NCI-H2081 treated with DMSO at 0.1 percent for 48 hours (cell line): ENCODE data around the gene HIF1A.
"Not testable (repeated sequence)": the region's sequence is repeated elsewhere in the genome, so short reads cannot be mapped to it uniquely, and the experiment has no call there.

Source experiments
- DNase-seq: peaks from one replicate; lab custom pipeline; 2025; lab: John Stamatoyannopoulos, UW

The HIF1A gene

DNA sequence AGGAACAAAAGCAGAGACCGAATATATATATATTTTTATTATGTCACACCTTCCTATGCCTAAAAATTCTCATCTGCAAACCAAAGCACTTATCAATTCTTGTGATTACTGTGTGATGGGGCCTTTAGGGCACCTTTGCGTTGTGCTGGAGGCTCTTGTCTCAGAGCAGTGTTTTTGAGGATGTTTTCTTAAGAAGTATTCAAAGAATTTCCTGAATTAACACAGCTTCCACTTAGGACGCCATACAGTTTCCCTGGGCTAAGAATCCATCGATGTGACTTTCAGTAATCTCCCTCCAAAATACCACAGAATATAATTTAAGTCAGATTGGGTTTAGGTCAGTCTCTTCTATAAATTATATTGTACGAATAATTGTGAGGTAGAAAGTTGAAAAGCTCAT, 22.0 kb upstream of the HIF1A start:
- no peak for DNase-seq

- DNase-seq = no peak
Measured at GRCh38 chr14:61675291-61675690, 20.0 kb upstream of the HIF1A start.

- no peak for DNase-seq
Measured at GRCh38 chr14:61677479-61677878, 17.8 kb upstream of the HIF1A start.

GRCh38 chr14:61678975-61679374, 16.3 kb upstream of the HIF1A start:
- DNase-seq = no peak

DNA sequence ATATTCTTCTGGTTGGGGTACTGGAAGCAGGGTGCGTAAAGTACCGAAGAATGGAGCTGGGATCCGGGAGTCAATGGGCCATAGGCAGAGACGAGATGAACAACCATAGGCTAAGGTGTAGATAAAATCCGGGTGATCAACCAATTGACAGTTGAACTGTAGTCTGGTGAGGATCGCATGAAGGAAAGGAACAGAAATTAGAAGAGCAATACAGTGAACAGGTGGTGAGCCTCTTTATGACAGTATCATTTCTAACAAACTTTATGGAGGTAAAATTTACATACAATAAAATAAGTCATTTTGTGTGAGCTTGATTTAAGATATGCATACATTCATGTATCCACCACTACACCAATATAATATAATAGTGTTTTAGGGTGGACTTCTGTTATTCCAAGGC, 13.9 kb upstream of the HIF1A start:
- no peak for DNase-seq

DNA sequence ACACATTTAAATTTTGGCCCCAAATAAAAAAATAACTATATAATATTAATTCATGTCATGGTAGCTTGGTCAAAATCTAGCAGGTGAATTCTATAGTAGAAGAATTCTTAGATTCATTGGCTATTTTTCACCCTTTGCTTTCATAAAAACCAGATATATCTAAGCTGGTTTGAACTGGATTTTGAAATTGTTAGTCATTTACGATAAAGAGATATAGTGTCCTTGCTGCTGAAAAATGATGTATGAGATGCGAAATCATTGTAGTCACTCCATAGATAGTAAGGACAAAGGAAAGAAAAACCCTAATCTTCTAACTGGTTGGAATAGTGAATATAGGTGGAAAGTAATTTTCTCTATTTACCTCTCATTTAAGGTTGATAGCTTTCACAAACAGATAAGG, 12.2 kb upstream of the HIF1A start:
- no peak for DNase-seq

- DNase-seq = no peak
Measured at GRCh38 chr14:61690039-61690438, 5.3 kb upstream of the HIF1A start.

DNA sequence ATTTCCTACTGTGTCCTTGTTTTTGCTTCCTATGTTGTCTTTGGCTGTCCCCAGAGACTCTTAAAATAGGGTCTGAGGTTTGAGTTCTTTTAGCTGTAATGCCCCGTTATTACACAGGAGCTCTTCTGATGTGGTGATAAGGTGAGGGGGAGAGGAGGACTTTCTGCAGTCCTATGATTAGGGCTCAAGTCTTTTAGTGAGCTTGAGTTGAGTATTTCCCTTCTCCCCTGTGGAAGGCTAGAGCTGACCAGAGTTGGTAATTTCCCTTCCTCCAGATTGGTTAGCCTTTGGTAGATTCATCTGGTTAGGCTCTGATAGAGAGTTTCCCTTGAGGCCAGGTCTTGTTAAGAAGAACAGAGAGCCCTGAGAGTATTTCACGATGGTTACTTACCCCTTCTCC, 4.3 kb upstream of the HIF1A start:
- no peak for DNase-seq

DNA sequence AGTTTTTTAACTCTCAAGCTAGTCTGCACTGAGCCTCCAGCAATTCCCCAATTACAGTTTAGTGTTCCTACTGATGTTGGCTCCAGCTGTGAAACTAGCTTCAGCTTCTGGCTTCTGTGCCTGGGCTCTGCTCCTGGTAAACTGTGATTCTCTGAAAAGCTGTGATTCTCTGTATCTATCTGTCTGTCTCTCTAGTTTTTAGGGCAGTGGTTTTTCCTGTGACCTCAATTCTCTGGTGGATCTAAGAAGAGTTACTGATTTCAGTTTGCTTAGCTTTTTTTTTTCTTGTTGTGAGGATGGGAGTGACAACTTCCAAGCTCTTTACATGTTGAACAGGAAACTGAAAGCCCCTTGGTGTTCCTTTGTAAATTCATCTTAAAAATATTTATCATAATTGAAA, 3.8 kb upstream of the HIF1A start:
- no peak for DNase-seq

DNA sequence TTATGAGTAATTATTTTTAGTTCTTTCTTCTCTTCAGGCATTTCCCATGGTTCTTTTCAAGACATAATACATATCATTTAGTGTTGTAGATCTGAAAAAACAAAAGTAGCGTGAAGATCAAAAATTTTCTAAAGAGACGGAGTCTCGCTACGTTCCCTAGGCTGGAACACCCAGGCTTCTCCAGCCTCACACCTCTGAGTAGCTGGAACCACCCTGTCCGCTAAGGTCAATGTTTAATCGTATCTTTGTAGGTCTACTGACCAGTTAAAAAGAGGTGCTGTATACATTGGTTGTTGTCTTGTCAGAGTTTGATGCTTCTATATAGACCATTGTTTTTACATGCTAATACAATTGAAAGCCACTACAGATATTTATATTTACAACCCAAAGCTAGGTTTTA, 1.3 kb upstream of the HIF1A start:
- no peak for DNase-seq

DNA sequence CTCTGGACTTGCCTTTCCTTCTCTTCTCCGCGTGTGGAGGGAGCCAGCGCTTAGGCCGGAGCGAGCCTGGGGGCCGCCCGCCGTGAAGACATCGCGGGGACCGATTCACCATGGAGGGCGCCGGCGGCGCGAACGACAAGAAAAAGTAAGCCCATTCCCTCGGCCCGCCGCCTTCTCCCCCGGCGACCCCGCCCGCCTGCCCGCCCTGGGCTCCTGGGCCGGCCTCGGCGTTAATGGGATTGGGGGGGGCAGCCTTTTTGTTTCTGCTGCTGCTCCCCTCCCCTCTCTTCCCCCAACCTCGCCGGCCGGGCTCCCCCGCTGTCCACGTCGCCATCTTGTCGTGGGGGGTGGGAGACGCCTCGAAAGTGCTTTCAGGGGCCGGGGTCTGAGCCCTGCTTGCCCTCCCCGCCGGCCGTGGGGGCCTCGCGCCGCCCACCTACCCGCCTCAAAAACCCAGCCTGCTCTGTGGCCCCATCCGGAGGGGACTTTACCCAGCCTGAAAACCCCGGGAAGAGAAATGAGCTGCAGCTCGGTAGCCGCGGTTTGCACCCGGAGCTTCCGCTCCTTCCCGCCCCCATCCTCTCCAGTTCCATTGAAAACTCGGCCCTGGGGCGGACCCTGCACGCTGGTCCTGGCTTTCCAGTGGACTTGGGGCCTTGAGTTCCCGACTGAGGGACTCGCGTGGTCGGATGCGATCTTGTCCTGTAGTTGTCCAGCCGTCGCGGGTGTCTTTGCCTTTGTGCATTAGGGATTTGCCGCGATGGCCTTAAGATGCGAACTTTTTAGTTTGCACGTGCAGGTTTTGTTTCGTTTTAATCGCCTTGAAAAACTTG, 598 bp downstream of the HIF1A start:
- DNase-seq = no peak

DNA sequence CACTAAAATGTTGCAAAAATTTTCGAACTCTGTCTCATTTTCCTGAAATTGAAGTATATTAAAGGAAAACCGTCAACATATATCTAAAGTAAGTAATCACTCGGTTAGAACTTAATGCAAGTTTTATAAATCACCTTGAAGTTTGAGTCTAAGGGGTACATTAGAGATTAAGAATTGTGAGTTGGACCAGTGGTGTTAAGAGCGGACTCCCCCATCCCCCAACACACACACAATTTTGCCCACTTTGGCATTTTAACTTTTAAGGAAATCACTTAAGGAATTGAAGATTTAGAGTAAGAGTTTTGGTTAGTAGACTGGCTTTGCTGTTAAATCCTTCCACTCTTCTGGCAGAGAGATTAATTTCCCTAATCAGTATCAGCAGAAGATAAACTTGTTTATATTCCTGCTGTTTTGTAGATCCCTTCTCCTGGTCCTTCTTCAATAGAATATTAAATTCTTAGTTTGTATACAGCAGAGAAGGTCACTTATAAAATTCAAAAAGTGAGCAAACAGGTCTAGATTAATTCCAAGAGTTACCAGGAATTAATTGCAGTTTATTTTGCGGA, 1.5 kb downstream of the HIF1A start:
- DNase-seq = no peak

- no peak for DNase-seq
Measured at GRCh38 chr14:61698206-61698980, 3.1 kb downstream of the HIF1A start.

DNA sequence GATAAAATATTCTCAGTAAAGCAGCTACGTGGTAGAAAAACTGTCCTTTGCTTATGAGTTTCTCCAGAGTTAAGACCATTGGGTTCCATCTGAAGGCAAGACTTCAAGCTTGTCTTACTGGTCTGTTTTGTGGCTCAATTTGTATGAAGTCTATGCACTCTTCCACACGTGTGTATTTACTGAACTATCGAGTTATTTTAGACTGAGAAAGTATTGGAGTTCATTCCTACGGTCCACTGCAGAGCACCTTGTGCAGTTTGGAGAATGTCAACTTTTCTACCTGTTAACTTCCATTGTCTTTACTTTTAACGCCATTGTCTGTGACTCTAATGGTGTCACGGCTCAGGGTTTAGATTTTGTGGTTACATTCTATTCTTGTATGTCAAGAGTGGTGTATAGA, 3.7 kb downstream of the HIF1A start:
- DNase-seq = no peak

GRCh38 chr14:61700104-61700886, 5.0 kb downstream of the HIF1A start:
- DNase-seq = no peak

DNA sequence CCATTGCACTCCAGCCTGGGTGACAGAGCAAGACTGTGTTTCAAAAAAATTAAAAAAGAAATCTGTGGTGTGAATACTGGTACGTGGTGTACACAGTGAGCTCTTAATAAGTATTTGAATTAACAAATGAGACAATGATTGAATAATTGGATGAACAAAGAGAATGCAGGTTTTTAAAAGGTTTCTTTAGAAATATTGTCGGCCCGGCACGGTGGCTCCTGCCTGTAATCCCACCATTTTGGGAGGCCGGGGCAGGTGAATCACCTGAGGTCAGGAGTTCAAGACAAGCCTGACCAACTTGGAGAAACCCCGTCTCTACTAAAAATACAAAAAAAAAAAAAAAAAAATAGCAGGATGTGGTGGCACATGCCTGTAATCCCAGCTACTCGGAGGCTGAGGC, 6.6 kb downstream of the HIF1A start:
- no peak for DNase-seq

- no peak for DNase-seq
Measured at GRCh38 chr14:61703342-61704129, 8.2 kb downstream of the HIF1A start.

GRCh38 chr14:61704554-61704953, 9.2 kb downstream of the HIF1A start:
- DNase-seq = no peak

GRCh38 chr14:61705017-61705416, 9.7 kb downstream of the HIF1A start:
- DNase-seq = no peak

DNA sequence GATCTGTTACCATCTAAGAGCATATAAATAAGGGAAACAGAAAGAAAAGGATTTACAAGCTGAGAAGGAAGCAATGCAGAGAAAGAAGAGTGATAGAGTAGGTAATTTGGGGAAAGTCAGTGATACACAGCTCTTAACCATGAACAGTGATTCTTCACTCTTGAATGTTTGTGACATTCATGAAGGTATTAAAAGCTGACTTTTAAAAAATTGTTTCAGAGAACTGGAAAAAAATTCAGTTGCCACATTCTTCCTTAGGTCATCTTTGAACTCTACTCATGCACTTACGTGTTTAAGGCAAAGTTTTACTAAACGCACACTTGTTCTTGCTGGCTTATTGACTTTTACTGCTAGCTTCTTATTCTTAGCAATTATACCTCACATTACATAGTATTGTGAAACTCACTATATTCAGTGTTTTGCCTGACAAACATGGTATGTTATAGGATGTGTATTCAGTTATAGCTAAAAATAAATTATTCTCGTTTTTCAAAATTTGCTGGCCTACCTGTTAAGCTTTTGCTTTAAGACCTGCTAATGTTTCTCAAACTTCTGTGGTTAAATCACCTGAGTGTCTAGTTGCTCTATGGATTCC, 10.9 kb downstream of the HIF1A start:
- DNase-seq = no peak

DNA sequence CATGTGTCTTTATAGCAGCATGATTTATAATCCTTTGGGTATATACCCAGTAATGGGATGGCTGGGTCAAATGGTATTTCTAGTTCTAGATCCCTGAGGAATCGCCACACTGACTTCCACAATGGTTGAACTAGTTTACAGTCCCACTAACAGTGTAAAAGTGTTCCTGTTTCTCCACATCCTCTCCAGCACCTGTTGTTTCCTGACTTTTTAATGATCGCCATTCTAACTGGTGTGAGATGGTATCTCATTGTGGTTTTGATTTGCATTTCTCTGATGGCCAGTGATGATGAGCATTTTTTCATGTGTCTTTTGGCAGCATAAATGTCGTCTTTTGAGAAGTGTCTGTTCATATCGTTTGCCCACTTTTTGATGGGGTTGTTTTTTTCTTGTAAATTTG, 12.5 kb downstream of the HIF1A start:
- DNase-seq = not testable (repeated sequence)
